Left ventricle myocardium inferior (tissue), 1 donor: Measurements from ENCODE around the gene TOMM6. TPM values are rescaled to one million over a fixed set of nuclear protein-coding genes. Genes with fewer than 3 reads are reported as not detected.

Source experiments
- DNase-seq: peaks from one replicate; pipeline ENCODE4 v3.0.0-alpha.2; 2020
- H3K27ac ChIP-seq: fragments of 200-600 bp; replicated peaks from 2 replicates; pipeline ENCODE4 v1.8.0; 2021
- H3K27me3 ChIP-seq: fragments of 200-600 bp; 2 replicates; pipeline ENCODE4 v1.8.0; 2021; ENCODE audit warnings: low read depth
- H3K36me3 ChIP-seq: fragments of 200-600 bp; 2 replicates; pipeline ENCODE4 v1.8.0; 2021
- H3K4me1 ChIP-seq: fragments of 200-600 bp; 2 replicates; pipeline ENCODE4 v1.8.0; 2021
- H3K4me3 ChIP-seq: fragments of 200-600 bp; 2 replicates; pipeline ENCODE4 v1.8.0; 2021; ENCODE audit warnings: mild to moderate bottlenecking, moderate library complexity
- H3K9me3 ChIP-seq: fragments of 200-600 bp; replicated peaks from 2 replicates; pipeline ENCODE4 v1.8.0; 2021
- intact Hi-C: fragments of 100-400 bp; cut with micrococcal nuclease; formaldehyde crosslinking; loops from one replicate; pipeline ENCODE4 v1.11.0; 2022
- long read RNA-seq: library from polyadenylated mRNA; unstranded; transcript quantifications from one replicate; pipeline ENCODE4 v2.0.0, GENCODE V29; 2021
- total RNA-seq: library from RNA; stranded (reverse); fragmentation: NEBNext Ultra II Directional; extraction: Animal tissue kit (Norgen Biotek cat#: 25700); gene quantifications from one replicate; pipeline ENCODE4 v1.2.1, GENCODE V29; 2021
- TF ChIP-seq, protein P1 (sequence below): fragments of 200-600 bp; IDR thresholded peaks from 2 replicates; pipeline ENCODE4 v1.8.0; 2021; ENCODE audit warnings: antibody characterized with exemption, mild to moderate bottlenecking, borderline replicate concordance
- donor health status: DM: no; HTN: yes; CAD: no; lungs with severe emphysema.

TOMM6 gene
- 177 TPM for total RNA-seq
- long read RNA-seq, transcript TOMM6-202 (3 exons, 637 nt), result minor isoform, 15 of 44 reads
- long read RNA-seq, transcript TOMM6-201 (3 exons, 595 nt), result major isoform, 28 of 44 reads
- long read RNA-seq, partial matches to known transcripts, result 0 of 44 reads
- long read RNA-seq, other reads (novel, unspliced or antisense), result 1 of 44 reads

DNA sequence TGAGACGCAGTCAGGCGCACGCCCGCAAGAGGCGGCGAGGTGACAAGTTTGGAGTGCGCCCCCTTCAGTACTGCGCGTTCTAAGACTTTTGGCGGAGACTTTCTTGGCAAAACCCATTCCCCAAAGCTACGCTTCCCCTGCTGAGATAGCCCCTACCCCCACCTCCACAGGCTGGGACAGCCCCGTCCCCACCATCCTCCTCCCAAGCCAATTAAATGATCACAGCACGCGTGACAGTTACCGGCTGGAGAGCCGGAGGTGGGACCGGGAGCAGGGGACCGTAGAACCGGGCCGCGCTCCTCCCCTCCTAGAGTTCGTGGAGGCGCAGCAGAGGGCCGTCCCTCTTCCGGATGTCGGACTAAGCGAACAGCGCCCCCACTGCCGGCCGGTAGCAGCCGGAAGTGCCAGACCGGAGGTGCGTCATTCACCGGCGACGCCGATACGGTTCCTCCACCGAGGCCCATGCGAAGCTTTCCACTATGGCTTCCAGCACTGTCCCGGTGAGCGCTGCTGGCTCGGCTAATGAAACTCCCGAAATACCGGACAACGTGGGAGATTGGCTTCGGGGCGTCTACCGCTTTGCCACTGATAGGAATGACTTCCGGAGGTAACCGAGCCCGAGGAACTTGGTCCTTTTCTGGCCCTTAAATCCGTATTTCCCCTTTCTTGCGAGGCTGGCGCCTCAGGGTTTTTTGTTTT lies at the start of gene TOMM6:
TSS of gene TOMM6 (plus strand) at position 476 of the 699 bp plus-strand sequence. CDS start at position 480, 4 bp downstream.
- Histone ChIP-seq H3K4me1 (peaks cover 94% of the 10 kb centered on the region), H3K36me3 (peaks cover 42% of the 10 kb centered on the region), H3K4me3 (peak within 1 kb of the TSS; percentile 90), H3K27ac (peak within 1 kb of the TSS; percentile 95), H3K9me3 (no peaks in the 10 kb centered on the region), H3K27me3 (no peaks in the 10 kb centered on the region)
- intact Hi-C loops, result loop anchor here (10.0 kb wide), 1 partner anchor 257 kb away; no protein-coding TSS in a partner anchor
- peak; percentile 95 for DNase-seq
- TF ChIP-seq, protein P1, sequence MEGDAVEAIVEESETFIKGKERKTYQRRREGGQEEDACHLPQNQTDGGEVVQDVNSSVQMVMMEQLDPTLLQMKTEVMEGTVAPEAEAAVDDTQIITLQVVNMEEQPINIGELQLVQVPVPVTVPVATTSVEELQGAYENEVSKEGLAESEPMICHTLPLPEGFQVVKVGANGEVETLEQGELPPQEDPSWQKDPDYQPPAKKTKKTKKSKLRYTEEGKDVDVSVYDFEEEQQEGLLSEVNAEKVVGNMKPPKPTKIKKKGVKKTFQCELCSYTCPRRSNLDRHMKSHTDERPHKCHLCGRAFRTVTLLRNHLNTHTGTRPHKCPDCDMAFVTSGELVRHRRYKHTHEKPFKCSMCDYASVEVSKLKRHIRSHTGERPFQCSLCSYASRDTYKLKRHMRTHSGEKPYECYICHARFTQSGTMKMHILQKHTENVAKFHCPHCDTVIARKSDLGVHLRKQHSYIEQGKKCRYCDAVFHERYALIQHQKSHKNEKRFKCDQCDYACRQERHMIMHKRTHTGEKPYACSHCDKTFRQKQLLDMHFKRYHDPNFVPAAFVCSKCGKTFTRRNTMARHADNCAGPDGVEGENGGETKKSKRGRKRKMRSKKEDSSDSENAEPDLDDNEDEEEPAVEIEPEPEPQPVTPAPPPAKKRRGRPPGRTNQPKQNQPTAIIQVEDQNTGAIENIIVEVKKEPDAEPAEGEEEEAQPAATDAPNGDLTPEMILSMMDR, result peak; percentile 94

DNA sequence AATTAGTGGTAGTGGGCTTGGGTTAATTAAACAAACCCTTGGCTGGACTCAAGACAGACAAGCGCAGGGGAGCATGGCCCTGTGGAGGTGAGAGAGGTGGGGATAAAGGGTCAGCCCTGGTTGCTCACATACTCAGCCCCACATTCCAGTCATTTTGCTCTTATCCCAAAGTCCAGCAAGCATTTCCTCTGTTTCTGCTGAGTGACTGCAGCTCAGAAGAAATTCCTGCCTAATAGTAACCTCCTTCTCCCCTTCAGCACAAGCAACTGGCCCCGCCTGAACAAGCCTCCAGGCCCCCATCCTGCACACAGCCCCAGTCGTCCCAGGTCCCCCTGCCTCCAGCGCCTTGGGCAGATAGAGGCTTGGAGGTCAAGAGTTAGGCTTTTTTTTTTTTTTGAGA lies 48.5 kb upstream of the TOMM6 start:
- Histone ChIP-seq H3K27ac (no peak overlapping the region), H3K4me1 (peaks cover 12% of the 10 kb centered on the region), H3K4me3 (no peak overlapping the region), H3K36me3 (no peaks in the 10 kb centered on the region), H3K27me3 (no peaks in the 10 kb centered on the region), H3K9me3 (no peaks in the 10 kb centered on the region)
- TF ChIP-seq, protein P1, result no peak
- intact Hi-C loops, result no loop called here
- no peak for DNase-seq

DNA sequence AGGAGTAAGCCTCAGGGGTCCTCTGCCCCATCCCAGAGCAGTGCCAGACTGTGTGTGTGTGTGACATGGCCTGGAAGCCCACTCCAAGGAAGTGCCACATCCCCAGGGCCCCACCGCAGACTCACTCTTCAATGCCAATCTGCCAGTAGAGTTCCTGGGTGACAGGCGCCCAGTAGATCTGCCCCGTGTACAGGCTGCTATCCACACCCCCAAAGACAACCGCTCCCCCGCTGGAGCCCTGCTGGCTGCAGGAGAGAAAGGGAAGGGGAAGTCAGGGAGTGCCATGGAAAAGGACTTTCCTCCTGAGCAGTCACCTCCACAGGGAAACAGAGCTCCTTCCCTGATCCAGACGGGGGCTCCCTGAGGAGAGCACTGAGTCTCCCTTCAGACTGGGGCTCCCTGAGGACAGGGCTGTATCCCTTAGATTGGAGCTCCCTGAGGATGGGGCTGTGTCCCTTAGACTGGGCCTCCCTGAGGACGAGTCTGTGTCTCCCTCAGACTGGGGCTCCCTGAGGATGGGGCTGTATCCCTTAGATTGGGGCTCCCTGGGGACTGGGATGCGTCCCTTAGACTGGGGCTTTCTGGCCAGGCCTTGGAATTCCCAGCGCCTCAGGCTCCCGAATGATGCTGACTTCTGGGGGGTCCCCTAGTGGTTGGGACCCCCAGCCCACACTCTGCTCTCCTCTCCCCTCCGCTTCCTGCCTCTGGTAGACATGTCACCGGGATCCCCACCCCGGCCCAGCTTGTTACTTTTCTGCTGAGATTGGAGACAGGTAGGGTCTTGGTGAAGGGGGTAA lies 46.9 kb upstream of the TOMM6 start:
- H3K36me3 ChIP-seq, result no peaks in the 10 kb centered on the region
- no peak overlapping the region for H3K27ac ChIP-seq
- intact Hi-C loops, result no loop called here
- H3K27me3 ChIP-seq, result no peaks in the 10 kb centered on the region
- TF ChIP-seq, protein P1, result no peak
- H3K4me1 ChIP-seq, result peaks cover 6% of the 10 kb centered on the region
- no peak for DNase-seq
- no peaks in the 10 kb centered on the region for H3K9me3 ChIP-seq
- H3K4me3 ChIP-seq, result no peak overlapping the region

DNA sequence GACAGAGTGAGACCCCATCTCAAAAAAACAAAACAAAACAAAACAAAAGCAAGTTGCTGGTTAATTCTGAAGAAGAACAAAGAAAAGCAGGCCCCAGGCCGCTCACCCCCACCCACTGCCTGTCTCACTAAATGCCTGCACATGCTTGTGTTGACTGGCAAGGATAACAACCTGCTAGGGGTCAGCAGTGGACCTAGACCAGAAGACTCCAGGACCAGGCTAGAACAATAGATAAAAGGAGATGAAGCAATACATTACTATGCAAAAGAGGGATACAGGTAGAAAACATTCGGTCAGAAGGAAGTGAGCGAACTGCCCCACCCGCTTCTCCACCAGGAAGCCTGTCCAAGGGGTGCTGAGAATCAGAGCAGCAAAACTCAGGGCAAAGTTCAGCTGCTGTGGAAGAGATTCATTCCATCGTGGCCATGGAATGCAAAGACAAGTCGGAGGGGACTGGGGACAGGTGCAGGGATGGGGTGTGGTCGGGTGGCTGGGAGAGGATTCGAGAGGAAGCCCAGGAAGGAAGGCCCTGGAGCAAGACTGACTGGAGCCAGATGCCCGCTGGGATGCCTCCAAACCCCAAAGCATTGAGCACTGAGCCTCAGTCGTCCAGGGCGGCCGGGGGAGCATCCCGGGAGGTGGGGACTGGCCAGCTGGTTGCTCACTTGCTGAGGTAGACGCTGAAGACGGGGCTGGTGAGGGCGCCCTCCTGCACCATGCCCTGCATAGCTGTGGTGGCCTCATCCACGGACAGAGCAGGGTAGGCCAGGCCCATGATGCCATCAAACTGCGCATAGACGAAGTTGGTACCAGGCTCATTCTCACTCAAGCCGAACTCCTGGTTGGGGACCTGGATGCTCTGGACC lies 45.6 kb upstream of the TOMM6 start:
- DNase-seq, result no peak
- no peaks in the 10 kb centered on the region for H3K9me3 ChIP-seq
- intact Hi-C loops, result no loop called here
- no peaks in the 10 kb centered on the region for H3K27me3 ChIP-seq
- TF ChIP-seq, protein P1, result no peak
- no peak overlapping the region for H3K4me3 ChIP-seq
- H3K4me1 ChIP-seq, result no peaks in the 10 kb centered on the region
- no peaks in the 10 kb centered on the region for H3K36me3 ChIP-seq
- H3K27ac ChIP-seq, result peak overlapping the region; percentile 23
